ENCODE measurements around the gene TRIO. TPM values are rescaled to one million over a fixed set of nuclear protein-coding genes. Genes with fewer than 3 reads are reported as not detected.

The TRIO gene
- total and polyA plus RNA-seq, 10 of the 15 experiments (the other 5 are each of a cell fraction or from before 2014, with no cell fraction given): 5.1 to 96.4 (median 44.6) TPM

GRCh38 chr5:14400085-14400484 is 256.9 kb downstream of the TRIO start (continued):
- TF ChIP-seq ETV6 (conservative IDR thresholded peaks at IDR 0.05 in 1 of 2, IDR thresholded peaks at IDR 0.05 in 1 of 2; ENCODE audit: borderline replicate concordance in 1 of 2, low read depth in 1 of 2) (no peak), NFXL1 (IDR thresholded peaks at IDR 0.05; ENCODE audit: borderline replicate concordance) (no peak), NRF1 (conservative IDR thresholded peaks at IDR 0.05; ENCODE audit: low read depth, low read length) (no peak), ZNF24 (IDR thresholded peaks at IDR 0.05) (no peak), MAX (IDR thresholded peaks at IDR 0.05; ENCODE audit: low read depth, low read length) (no peak)

- ChIA-PET SMC1A (ENCODE audit: uncharacterized antibody, unreplicated experiment) (interaction anchor here (0.7 to 3.5 kb wide), 9 partner anchors 12 to 413 kb away, joined by 3 to 29 read pairs (median 5); no protein-coding TSS in a partner anchor), CTCF (interaction anchor here (0.8 to 2.7 kb wide), 13 partner anchors 9 to 614 kb away, joined by 3 to 59 read pairs (median 5); no protein-coding TSS in a partner anchor), POLR2A (no interaction called here), RAD21 (ENCODE audit: unreplicated experiment) (interaction anchor here (4.0 kb wide), 1 partner anchor 248 kb away, joined by 25 read pairs; no protein-coding TSS in a partner anchor)
- no peaks in the 10 kb centered on the region for H3K79me2 ChIP-seq (ENCODE audit: control insufficient read depth, insufficient read depth, low read length)
- in situ Hi-C loops (cut with MboI): no loop called here
- 98% methylated on average over 5 of the region's 5 CpGs for WGBS (ENCODE audit: insufficient coverage, insufficient replicate concordance, low lambda C conversion rate, missing lambda C conversion rate)
- no peak overlapping the region for H3K9ac ChIP-seq (ENCODE audit: control insufficient read depth, insufficient read depth, low read length)
- FAIRE-seq (no peak), DNase-seq (ENCODE audit: low read depth, low spot score) (no peak), ATAC-seq (no peak)
- H3K4me2 ChIP-seq (ENCODE audit: control insufficient read depth, insufficient read depth): no peak overlapping the region
- BruUV-seq (replicated peaks): TSS peak; percentile 28
- H3K27me3 ChIP-seq (replicated peaks in 1 of 2; ENCODE audit: control insufficient read depth in 2 of 2, insufficient read depth in 2 of 2, low read length in 1 of 2): no peaks in the 10 kb centered on the region
- H3K4me3 ChIP-seq: no peak overlapping the region
- intact Hi-C loops (cut with micrococcal nuclease; ENCODE audit: unreplicated experiment): no loop called here
- H3K36me3 ChIP-seq (ENCODE audit: control insufficient read depth in 2 of 2, insufficient read depth in 2 of 2, low read length in 1 of 2): peaks cover 2 to 37% of the 10 kb centered on the region in 2 experiments
- H2AFZ ChIP-seq (ENCODE audit: control insufficient read depth, low read depth, low read length): no peak overlapping the region
- no peaks in the 10 kb centered on the region; the same call in 2 of the 3 replicates for H3K9me3 ChIP-seq (replicated peaks; ENCODE audit: control insufficient read depth, insufficient read depth, low read length)
- H3K27ac ChIP-seq (ENCODE audit: control insufficient read depth, insufficient read depth): no peak overlapping the region
- no peaks in the 10 kb centered on the region for H4K20me1 ChIP-seq (ENCODE audit: control insufficient read depth, insufficient read depth)
- H3K4me1 ChIP-seq (ENCODE audit: control insufficient read depth, insufficient read depth, low read length): no peaks in the 10 kb centered on the region
- TF ChIP-seq ZBED1 (IDR thresholded peaks at IDR 0.05; ENCODE audit: borderline replicate concordance) (no peak), PKNOX1 (IDR thresholded peaks at IDR 0.05) (no peak), DPF2 (IDR thresholded peaks at IDR 0.05) (no peak), BHLHE40 (IDR thresholded peaks at IDR 0.05; ENCODE audit: borderline replicate concordance in 1 of 2, low read depth in 2 of 2, low read length in 1 of 2) (no peak), RELB (IDR thresholded peaks at IDR 0.05; ENCODE audit: low read depth) (no peak), ATF2 (IDR thresholded peaks at IDR 0.05; ENCODE audit: low read length) (no peak), CHD4 (IDR thresholded peaks at IDR 0.05) (no peak), ZSCAN29 (IDR thresholded peaks at IDR 0.05) (no peak), MYC (IDR thresholded peaks at IDR 0.05; ENCODE audit: insufficient read depth, insufficient read length, insufficient replicate concordance, low read length, severe bottlenecking) (no peak), HDAC2 (IDR thresholded peaks at IDR 0.05) (no peak), RB1 (IDR thresholded peaks at IDR 0.05; ENCODE audit: borderline replicate concordance) (no peak), IRF5 (IDR thresholded peaks at IDR 0.05; ENCODE audit: borderline replicate concordance) (no peak), EZH2 (IDR thresholded peaks at IDR 0.05; ENCODE audit: borderline replicate concordance, control insufficient read depth, low read depth, low read length) (no peak)
Observed at GRCh38 chr5:14400611-14401010, 257.5 kb downstream of the TRIO start.
